ENCODE measurements around the gene TTLL11. TPM values are rescaled to one million over a fixed set of nuclear protein-coding genes. Genes with fewer than 3 reads are reported as not detected.

The TTLL11 gene
- total and polyA plus RNA-seq, 2 experiments from 2014 or later: 5.5 to 7.6 TPM

DNA sequence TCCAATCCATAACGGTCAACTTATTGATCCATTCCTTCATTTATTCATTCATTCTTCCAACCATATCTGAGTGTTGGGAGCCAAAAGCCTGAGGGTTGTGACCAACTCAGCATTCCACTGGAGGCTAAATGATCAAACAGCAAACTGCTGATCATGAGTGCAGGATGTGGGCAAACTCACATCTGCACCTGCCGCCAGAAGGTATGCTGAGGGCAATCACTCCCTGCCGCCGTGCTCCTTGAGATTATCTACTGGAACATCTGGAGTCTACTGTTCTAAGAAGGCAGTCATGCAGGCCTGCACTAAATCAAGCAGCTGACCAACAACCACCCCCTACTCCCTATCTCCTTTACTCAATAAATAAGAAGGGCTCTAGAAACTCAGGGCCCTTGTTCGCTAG lies 184.0 kb downstream of the TTLL11 start:
- Histone ChIP-seq H3K4me1 (ENCODE audit: insufficient read depth) (no peaks in the 10 kb centered on the region), H3K4me3 (no peak overlapping the region), H2AFZ (no peak overlapping the region), H3K27ac (no peak overlapping the region), H3K27me3 (no peaks in the 10 kb centered on the region), H3K9me2 (replicated peaks; ENCODE audit: insufficient read depth) (no peaks in the 10 kb centered on the region), H4K20me1 (ENCODE audit: insufficient read depth, poor library complexity, severe bottlenecking) (no peaks in the 10 kb centered on the region), H3K4me2 (no peak overlapping the region), H3K9me3 (ENCODE audit: low read depth) (no peaks in the 10 kb centered on the region), H3K36me3 (replicated peaks; ENCODE audit: insufficient read depth, low read depth) (no peaks in the 10 kb centered on the region), H3K79me2 (no peaks in the 10 kb centered on the region)
- TF ChIP-seq, protein P1, sequence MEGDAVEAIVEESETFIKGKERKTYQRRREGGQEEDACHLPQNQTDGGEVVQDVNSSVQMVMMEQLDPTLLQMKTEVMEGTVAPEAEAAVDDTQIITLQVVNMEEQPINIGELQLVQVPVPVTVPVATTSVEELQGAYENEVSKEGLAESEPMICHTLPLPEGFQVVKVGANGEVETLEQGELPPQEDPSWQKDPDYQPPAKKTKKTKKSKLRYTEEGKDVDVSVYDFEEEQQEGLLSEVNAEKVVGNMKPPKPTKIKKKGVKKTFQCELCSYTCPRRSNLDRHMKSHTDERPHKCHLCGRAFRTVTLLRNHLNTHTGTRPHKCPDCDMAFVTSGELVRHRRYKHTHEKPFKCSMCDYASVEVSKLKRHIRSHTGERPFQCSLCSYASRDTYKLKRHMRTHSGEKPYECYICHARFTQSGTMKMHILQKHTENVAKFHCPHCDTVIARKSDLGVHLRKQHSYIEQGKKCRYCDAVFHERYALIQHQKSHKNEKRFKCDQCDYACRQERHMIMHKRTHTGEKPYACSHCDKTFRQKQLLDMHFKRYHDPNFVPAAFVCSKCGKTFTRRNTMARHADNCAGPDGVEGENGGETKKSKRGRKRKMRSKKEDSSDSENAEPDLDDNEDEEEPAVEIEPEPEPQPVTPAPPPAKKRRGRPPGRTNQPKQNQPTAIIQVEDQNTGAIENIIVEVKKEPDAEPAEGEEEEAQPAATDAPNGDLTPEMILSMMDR (IDR thresholded peaks at IDR 0.05; ENCODE audit: poor library complexity): no peak
- TF ChIP-seq EZH2 (IDR thresholded peaks at IDR 0.05; ENCODE audit: borderline replicate concordance) (no peak), EZH2phosphoT487 (IDR thresholded peaks at IDR 0.05; ENCODE audit: low read depth, severe bottlenecking, unreplicated experiment) (no peak)
- no peak for DNase-seq (ENCODE audit: low spot score)
- 75% methylated on average over 5 of the region's 5 CpGs for WGBS (ENCODE audit: low lambda C conversion rate, missing lambda C conversion rate)

DNA sequence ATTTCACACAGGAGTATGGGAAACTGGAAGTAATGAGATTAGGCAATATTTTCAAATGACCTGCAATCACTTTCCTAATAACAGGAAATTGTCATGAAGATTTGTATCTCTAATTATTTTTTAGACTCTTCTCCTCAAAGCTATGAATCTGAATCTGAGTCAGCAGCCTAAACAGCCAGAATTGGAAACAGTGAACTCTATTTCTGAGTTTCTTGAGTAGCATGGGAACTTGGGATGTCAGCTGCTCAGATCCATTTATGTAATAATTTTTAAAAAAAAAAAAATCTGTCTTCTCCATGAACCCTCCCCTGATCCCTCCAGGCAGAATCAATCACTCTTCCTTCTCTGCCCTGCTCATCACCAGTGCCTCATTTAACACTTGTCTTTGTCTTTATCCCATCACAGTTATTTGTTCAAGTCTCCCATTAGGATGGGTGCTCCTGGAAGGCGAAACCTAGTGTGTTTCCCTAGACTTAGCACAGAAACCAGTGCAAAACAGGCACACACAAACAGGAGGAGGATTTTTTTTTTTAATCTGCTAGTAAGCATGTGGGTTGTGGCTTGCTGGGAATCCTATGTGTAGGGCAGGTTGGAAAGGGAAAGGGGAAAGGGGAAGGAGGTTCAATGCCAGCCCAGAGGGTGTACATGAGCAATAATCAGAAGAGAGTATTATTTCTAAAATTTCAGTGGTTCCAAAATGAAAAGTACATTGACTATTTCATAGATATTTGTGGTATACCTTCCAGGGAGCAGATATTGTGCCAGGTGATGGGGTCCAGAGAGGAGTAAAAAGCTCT lies 186.8 kb downstream of the TTLL11 start:
- Histone ChIP-seq H3K4me2 (no peak overlapping the region), H3K9me2 (replicated peaks; ENCODE audit: insufficient read depth) (no peaks in the 10 kb centered on the region), H4K20me1 (ENCODE audit: insufficient read depth, poor library complexity, severe bottlenecking) (no peaks in the 10 kb centered on the region), H3K4me3 (no peak overlapping the region), H3K36me3 (replicated peaks; ENCODE audit: insufficient read depth, low read depth) (no peaks in the 10 kb centered on the region), H3K27ac (no peak overlapping the region), H3K9me3 (ENCODE audit: low read depth) (no peaks in the 10 kb centered on the region), H3K27me3 (no peaks in the 10 kb centered on the region), H2AFZ (no peak overlapping the region), H3K4me1 (ENCODE audit: insufficient read depth) (no peaks in the 10 kb centered on the region), H3K79me2 (no peaks in the 10 kb centered on the region)
- 93% methylated on average over 1 of the region's 1 CpG for WGBS (ENCODE audit: low lambda C conversion rate, missing lambda C conversion rate)
- DNase-seq (ENCODE audit: low spot score): no peak
- TF ChIP-seq EZH2 (IDR thresholded peaks at IDR 0.05; ENCODE audit: borderline replicate concordance): no peak
- TF ChIP-seq, protein P1 (IDR thresholded peaks at IDR 0.05; ENCODE audit: poor library complexity): no peak
- TF ChIP-seq EZH2phosphoT487 (IDR thresholded peaks at IDR 0.05; ENCODE audit: low read depth, severe bottlenecking, unreplicated experiment): no peak

DNA sequence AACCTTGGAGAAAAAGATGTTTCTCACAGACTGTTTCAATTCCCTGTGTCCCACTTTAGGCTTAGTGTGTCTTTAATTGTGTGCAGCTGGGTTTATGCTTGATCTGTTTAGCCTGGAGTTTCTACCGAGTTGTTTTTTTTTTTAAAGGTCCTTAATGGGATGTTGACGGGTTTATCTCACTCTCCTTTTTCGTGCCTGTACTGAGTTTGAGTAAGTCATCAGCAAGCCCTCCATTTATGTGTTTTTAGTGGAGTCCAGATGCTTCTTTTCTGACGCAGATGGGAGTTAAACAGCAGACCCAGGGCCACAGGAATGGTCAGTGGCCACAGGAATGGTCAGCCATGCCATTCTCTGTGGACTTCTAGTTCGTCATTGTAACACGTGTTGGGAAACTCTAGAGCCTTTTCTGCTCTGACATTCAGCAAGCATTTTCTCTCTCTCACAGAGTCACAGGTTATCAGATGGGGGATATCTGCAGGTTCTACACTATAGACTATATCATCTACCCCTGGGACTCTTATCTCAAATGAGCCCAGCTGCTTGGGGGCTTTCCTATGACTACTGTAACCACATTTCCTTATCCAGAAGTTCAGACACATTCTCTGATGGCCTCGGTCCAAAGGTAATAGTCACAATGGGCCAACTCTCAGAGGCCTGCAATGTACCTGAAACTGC lies 190.5 kb downstream of the TTLL11 start:
- DNase-seq (ENCODE audit: low spot score): no peak
- H3K4me2 ChIP-seq: no peak overlapping the region
- WGBS (ENCODE audit: low lambda C conversion rate, missing lambda C conversion rate): 41% methylated on average over 7 of the region's 7 CpGs
- H3K4me3 ChIP-seq: no peak overlapping the region
- H4K20me1 ChIP-seq (ENCODE audit: insufficient read depth, poor library complexity, severe bottlenecking): no peaks in the 10 kb centered on the region
- no peaks in the 10 kb centered on the region for H3K4me1 ChIP-seq (ENCODE audit: insufficient read depth)
- TF ChIP-seq, protein P1 (IDR thresholded peaks at IDR 0.05; ENCODE audit: poor library complexity): no peak
- no peak for TF ChIP-seq EZH2 (IDR thresholded peaks at IDR 0.05; ENCODE audit: borderline replicate concordance)
- no peaks in the 10 kb centered on the region for H3K27me3 ChIP-seq
- H3K9me2 ChIP-seq (replicated peaks; ENCODE audit: insufficient read depth): no peaks in the 10 kb centered on the region
- peak overlapping the region; percentile 22 for H3K27ac ChIP-seq
- H3K36me3 ChIP-seq (replicated peaks; ENCODE audit: insufficient read depth, low read depth): no peaks in the 10 kb centered on the region
- no peaks in the 10 kb centered on the region for H3K79me2 ChIP-seq
- peaks cover 8% of the 10 kb centered on the region for H3K9me3 ChIP-seq (ENCODE audit: low read depth)
- H2AFZ ChIP-seq: no peak overlapping the region

All from hepatocyte (in vitro differentiated cells).